OCI-LY1 (cell line): ENCODE results near the gene LARP4.

Experiments used
- H2AFZ ChIP-seq: fragments of 200-600 bp; sonication (generic), shearing (Covaris generic); 2 replicates; pipeline ENCODE4 v1.6.0; 2014; ENCODE audit warnings: antibody characterized with exemption, mild to moderate bottlenecking, low read length
- H3F3A ChIP-seq: fragments of 200-600 bp; sonication (generic), shearing (Covaris generic); 2 replicates; pipeline ENCODE4 v1.6.0; 2014; ENCODE audit warnings: mild to moderate bottlenecking, antibody characterized with exemption, low read length, moderate library complexity; ENCODE audit not compliant: insufficient read depth
- H3K27ac ChIP-seq: fragments of 200-600 bp; sonication (generic); 2 replicates; pipeline ENCODE4 v1.5.1; 2014; ENCODE audit warnings: low read length, mixed run types, mild to moderate bottlenecking, low read depth; ENCODE audit not compliant: poor library complexity, severe bottlenecking
- H3K27me3 ChIP-seq: fragments of 200-600 bp; sonication (generic); 2 replicates; pipeline ENCODE4 v1.6.0; 2014; ENCODE audit warnings: antibody characterized with exemption, mild to moderate bottlenecking, low read length, moderate library complexity; ENCODE audit not compliant: insufficient read depth
- H3K36me3 ChIP-seq: fragments of 200-600 bp; sonication (generic); 2 replicates; pipeline ENCODE4 v1.6.1; 2014; ENCODE audit warnings: mild to moderate bottlenecking, antibody characterized with exemption, low read length, moderate library complexity, mixed read lengths; ENCODE audit not compliant: insufficient read depth
- H3K4me1 ChIP-seq: fragments of 200-600 bp; sonication (generic); 2 replicates; pipeline ENCODE4 v1.5.1; 2014; ENCODE audit warnings: mild to moderate bottlenecking, low read length, moderate library complexity; ENCODE audit not compliant: insufficient read depth, severe bottlenecking
- H3K4me2 ChIP-seq: fragments of 200-600 bp; sonication (generic), shearing (Covaris generic); 2 replicates; pipeline ENCODE4 v1.6.1; 2014; ENCODE audit warnings: low read length
- H3K4me3 ChIP-seq: fragments of 200-600 bp; sonication (generic); 2 replicates; pipeline ENCODE4 v1.5.1; 2014; ENCODE audit warnings: low read length, low read depth, mild to moderate bottlenecking, mixed read lengths; ENCODE audit not compliant: poor library complexity, severe bottlenecking
- H3K79me2 ChIP-seq: fragments of 200-600 bp; shearing (Covaris generic); 2 replicates; pipeline ENCODE4 v1.6.1; 2016; ENCODE audit warnings: mixed run types, low read length, mixed read lengths; ENCODE audit not compliant: insufficient read depth
- H3K9ac ChIP-seq: fragments of 200-600 bp; sonication (generic), shearing (Covaris generic); 2 replicates; pipeline ENCODE4 v1.6.1; 2014; ENCODE audit warnings: mild to moderate bottlenecking, low read length, mixed read lengths
- H3K9me2 ChIP-seq: fragments of 200-600 bp; sonication (generic), shearing (Covaris generic); 2 replicates; pipeline ENCODE4 v1.6.1; 2014; ENCODE audit warnings: low read depth, mild to moderate bottlenecking, low read length, mixed read lengths
- H3K9me3 ChIP-seq: fragments of 200-600 bp; shearing (Covaris generic); 2 replicates; pipeline ENCODE4 v1.6.1; 2014; ENCODE audit warnings: low read length, mixed read lengths
- H4K20me1 ChIP-seq: fragments of 200-600 bp; sonication (generic), shearing (Covaris generic); 2 replicates; pipeline ENCODE4 v1.6.0; 2016; ENCODE audit warnings: mild to moderate bottlenecking, low read length; ENCODE audit not compliant: insufficient read depth
- EZH2 ChIP-seq: fragments of 200-600 bp; sonication (generic), shearing (Covaris generic); IDR thresholded peaks from 2 replicates; pipeline ENCODE4 v1.8.0; 2017; ENCODE audit warnings: borderline replicate concordance, mixed run types, mild to moderate bottlenecking, antibody characterized with exemption, low read length, moderate library complexity, mixed read lengths
- TF ChIP-seq, protein P1 (sequence below): fragments of 200-600 bp; sonication (generic), shearing (Covaris generic); IDR thresholded peaks from 2 replicates; pipeline ENCODE4 v1.5.1; 2017; ENCODE audit warnings: mild to moderate bottlenecking, antibody characterized with exemption, low read length, moderate library complexity, mixed read lengths

The LARP4 gene

DNA sequence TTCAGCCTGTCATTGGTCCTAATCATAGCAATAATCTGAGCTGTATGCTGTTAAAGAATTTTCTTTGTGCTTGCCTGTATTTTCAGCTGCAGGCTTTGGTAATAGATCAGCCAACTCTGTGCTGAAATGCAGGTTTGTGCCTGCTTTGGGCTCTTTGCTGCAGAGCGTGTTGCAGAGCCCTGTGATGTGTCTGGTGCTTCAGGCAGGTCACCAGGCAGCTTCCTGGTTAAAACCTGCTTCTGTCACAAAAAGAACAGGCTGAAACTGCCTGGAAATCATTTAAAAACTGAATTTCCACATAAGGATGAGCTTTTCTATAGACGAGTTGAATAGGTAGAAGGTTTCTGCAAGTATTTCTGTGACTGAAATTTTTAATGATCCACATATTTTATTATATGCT is 107.2 kb downstream of the LARP4 start:
- Histone ChIP-seq H3K4me1 (peaks cover 19% of the 10 kb centered on the region), H3K27me3 (no peaks in the 10 kb centered on the region), H3K4me3 (no peak overlapping the region), H3K36me3 (no peaks in the 10 kb centered on the region), H3F3A (no peaks in the 10 kb centered on the region), H3K9me3 (no peaks in the 10 kb centered on the region), H3K27ac (no peak overlapping the region), H3K9me2 (no peaks in the 10 kb centered on the region), H2AFZ (no peak overlapping the region), H3K4me2 (no peak overlapping the region), H3K9ac (no peak overlapping the region), H4K20me1 (no peaks in the 10 kb centered on the region), H3K79me2 (no peaks in the 10 kb centered on the region)
- TF ChIP-seq, protein P1, sequence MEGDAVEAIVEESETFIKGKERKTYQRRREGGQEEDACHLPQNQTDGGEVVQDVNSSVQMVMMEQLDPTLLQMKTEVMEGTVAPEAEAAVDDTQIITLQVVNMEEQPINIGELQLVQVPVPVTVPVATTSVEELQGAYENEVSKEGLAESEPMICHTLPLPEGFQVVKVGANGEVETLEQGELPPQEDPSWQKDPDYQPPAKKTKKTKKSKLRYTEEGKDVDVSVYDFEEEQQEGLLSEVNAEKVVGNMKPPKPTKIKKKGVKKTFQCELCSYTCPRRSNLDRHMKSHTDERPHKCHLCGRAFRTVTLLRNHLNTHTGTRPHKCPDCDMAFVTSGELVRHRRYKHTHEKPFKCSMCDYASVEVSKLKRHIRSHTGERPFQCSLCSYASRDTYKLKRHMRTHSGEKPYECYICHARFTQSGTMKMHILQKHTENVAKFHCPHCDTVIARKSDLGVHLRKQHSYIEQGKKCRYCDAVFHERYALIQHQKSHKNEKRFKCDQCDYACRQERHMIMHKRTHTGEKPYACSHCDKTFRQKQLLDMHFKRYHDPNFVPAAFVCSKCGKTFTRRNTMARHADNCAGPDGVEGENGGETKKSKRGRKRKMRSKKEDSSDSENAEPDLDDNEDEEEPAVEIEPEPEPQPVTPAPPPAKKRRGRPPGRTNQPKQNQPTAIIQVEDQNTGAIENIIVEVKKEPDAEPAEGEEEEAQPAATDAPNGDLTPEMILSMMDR = no peak
- no peak for TF ChIP-seq EZH2

DNA sequence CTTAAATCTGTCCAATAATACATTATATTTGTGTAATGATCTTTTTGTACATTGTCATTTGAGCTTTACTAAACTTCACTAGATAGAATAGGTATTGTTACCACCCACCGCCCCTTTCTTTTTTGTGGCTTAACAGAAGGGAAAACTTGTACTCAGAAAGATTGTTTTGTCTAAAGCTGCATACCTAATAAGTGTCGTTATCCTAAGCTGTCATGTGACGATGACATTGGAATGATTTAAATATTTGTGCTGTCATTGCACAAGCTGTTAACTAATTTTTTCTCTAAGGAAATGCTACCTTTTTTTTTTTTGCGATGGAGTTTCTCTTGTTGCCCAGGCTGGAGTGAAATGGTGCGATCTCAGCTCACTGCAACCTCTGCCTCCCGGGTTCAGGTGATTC is 107.7 kb downstream of the LARP4 start:
- TF ChIP-seq, protein P1 = no peak
- TF ChIP-seq EZH2 = no peak
- no peaks in the 10 kb centered on the region for H3K9me2 ChIP-seq
- H3K27ac ChIP-seq = no peak overlapping the region
- H3K79me2 ChIP-seq = no peaks in the 10 kb centered on the region
- H2AFZ ChIP-seq = no peak overlapping the region
- H3K36me3 ChIP-seq = no peaks in the 10 kb centered on the region
- H3K4me2 ChIP-seq = no peak overlapping the region
- no peak overlapping the region for H3K4me3 ChIP-seq
- H3F3A ChIP-seq = no peaks in the 10 kb centered on the region
- no peaks in the 10 kb centered on the region for H4K20me1 ChIP-seq
- peaks cover 19% of the 10 kb centered on the region for H3K4me1 ChIP-seq
- no peaks in the 10 kb centered on the region for H3K27me3 ChIP-seq
- H3K9me3 ChIP-seq = no peaks in the 10 kb centered on the region
- H3K9ac ChIP-seq = no peak overlapping the region

DNA sequence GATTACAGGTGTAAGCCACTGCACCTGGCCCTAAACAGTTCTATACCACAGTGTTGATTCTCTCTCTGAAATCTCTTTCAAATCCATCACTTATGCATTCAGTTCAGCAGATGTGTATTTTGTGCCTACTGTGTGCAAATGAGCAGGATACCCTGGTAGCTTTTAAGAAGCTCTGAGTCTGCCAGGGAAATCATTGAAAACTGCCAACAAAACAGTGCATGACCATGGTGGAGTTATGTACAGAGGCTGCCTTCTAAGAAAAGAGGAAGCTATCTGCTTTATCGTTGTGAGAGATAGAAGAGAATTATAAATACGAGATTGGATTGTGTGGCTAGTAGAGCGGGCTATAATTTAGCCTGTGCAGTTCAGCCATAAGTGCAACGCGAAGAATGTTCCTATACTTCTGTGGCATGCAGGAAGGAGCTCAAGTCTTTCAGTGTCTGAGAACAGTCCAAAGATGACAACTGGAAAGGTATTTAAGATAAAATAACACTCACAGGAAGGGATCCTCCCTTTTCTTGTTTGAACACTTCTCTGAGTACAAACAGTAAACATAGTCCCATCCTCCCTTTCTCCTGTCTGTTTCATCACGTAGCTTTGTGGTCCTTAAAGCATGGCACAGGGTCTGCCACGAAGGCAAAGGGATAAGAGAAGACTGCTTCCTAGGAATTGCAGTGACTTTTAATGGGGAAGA is 108.4 kb downstream of the LARP4 start:
- Histone ChIP-seq H3K79me2 (no peaks in the 10 kb centered on the region), H3K9me2 (no peaks in the 10 kb centered on the region), H3K27ac (no peak overlapping the region), H4K20me1 (no peaks in the 10 kb centered on the region), H3K4me2 (no peak overlapping the region), H3K27me3 (no peaks in the 10 kb centered on the region), H3K36me3 (no peaks in the 10 kb centered on the region), H3K4me3 (no peak overlapping the region), H3K4me1 (peaks cover 24% of the 10 kb centered on the region), H3K9ac (no peak overlapping the region), H2AFZ (no peak overlapping the region), H3K9me3 (no peaks in the 10 kb centered on the region), H3F3A (no peaks in the 10 kb centered on the region)
- TF ChIP-seq, protein P1 = no peak
- no peak for TF ChIP-seq EZH2
